Hematopoietic multipotent progenitor cell (in vitro differentiated cells): Measurements from ENCODE around the gene FAM209B. TPM values are rescaled to one million over a fixed set of nuclear protein-coding genes. Genes with fewer than 3 reads are reported as not detected.
"Not testable (repeated sequence)": the region's sequence is repeated elsewhere in the genome, so short reads cannot be mapped to it uniquely, and the experiment has no call there.

Experiments
- DNase-seq, 3 donors: peaks; one replicate each; pipeline ENCODE4 v3.0.0-alpha.2; 2011 to 2015; ENCODE audit warnings: low read depth in 2 of 3, low spot score in 2 of 3
- total RNA-seq: library from RNA; depleted of rRNA; stranded (reverse); fragments of >200 nt; gene quantifications from one replicate; pipeline ENCODE4 v1.2.3, GENCODE V29; 2012

Gene FAM209B, protein sequence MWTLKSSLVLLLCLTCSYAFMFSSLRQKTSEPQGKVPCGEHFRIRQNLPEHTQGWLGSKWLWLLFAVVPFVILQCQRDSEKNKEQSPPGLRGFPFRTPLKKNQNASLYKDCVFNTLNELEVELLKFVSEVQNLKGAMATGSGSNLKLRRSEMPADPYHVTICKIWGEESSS
- total RNA-seq, result not detected

DNA sequence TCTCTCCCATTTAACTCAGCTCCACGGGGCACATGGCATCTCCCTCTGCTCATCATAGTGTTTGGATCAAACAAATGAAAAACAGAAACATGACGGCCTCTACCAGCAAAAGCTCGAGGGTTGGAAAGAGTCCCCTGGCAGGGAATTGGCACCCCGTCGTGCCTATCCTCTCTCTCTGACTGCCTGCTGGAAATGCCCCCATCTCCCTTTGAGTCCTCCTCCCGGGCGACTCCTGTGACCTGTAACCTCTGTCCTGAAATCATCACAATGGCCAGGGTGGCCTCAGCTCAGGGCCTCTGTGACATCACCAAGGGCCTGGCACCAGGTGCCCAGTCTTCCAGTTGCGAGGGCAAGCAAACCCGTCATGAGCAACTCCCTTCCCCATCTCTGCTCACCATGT is at the start of gene FAM209B:
TSS of gene FAM209B (plus strand) at position 301 of the 400 bp plus-strand sequence. CDS start at position 397, 96 bp downstream.
- DNase-seq, result not testable (repeated sequence)

DNA sequence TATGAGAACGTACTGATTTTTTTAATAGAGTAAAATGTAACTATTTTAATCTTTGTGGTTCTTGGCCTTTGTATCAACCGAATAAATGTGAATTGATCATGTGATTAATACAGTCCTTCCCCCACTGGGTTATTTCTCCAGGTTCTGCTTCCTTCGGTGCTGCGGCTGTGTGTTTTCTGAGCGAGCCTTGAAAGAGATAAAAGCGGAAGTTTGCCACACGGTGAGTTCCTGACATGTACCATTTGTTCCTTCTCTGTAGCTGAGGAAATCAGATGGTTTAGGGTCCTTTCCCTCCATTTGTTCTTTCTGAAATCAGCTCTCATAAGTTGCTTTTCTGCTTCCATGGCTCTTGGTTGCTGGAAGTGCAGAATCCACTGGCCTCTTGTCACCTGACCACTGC is 49.1 kb upstream of the FAM209B start:
- peak in 2 of 3 donors; percentile 59 to 77 for DNase-seq

DNA sequence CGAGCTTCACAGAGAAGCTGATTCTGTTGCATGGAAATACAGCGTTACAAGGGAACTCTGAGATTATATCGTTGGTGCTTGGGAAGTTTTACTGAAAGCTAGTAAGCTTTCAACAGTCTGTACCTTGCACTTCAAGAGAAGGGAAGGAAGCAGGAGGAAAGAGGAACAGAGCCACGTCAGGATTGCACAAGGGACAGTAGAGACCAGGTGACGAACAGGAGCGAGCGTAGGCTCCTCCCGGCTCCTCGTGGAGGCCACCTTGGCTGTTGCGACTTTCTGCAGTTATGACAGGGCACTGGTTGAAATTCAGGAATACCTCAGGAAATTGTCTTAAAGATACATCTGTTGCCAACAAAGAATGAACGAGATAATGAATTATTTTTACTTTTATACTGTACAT is 45.8 kb upstream of the FAM209B start:
- DNase-seq, result no peak

DNA sequence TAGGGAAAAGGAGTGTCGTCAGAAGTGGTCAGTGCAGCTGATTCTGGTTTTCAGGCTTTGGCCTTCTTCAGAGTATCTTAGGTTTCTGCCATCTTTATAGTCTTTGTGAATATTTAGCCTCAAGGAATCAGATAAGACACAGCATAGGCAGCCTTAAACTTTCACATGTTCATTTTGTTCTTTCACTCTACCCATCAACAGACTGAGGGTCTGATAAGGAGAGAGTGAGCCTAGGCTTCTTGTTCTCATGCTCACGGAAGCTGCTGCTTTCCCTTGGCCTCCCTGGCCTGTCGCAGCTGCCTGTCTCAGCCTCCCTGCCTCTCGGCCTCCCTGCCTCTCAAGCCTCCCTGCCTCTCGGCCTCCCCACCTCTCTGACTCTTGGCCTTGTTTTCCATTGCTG is 44.5 kb upstream of the FAM209B start:
- no peak for DNase-seq

DNA sequence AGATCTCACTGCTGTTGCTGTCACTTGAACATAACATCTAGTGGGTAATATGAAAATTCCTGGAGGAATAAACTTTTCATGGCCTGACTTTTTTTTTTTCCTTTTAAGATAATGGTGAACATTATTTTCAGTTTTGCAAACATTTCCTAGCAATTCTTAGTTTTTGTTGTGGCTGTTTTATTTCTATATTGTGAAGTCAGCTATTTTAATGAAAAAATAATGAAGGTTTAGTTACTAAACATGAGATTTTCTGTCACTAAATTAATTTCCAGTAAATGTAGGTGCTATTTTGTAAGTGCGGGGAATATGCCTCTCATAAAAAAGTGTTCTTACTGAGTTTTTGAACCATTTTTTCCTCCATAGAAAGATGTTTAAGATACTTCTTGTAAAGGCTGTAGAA is 31.9 kb upstream of the FAM209B start:
- DNase-seq, result no peak

DNA sequence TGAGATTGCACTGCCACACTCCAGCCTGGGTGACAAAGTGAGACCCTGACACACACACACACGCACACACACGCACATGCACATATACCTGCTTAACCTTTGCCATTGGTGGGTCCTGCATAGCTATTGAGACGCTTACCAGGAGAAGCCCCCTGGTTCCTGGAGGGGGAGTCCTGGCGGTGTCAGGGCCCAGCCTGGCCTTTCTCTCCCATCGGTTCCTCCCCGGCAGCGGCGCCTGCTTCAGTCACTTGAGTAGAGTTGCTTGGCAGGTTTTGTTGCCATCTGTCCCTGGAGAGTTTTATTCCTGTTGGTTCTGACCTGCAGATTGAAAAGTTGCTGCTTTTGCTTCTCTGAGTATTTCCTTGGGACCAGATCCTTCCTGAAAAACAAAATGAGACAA is 29.1 kb upstream of the FAM209B start:
- no peak for DNase-seq

DNA sequence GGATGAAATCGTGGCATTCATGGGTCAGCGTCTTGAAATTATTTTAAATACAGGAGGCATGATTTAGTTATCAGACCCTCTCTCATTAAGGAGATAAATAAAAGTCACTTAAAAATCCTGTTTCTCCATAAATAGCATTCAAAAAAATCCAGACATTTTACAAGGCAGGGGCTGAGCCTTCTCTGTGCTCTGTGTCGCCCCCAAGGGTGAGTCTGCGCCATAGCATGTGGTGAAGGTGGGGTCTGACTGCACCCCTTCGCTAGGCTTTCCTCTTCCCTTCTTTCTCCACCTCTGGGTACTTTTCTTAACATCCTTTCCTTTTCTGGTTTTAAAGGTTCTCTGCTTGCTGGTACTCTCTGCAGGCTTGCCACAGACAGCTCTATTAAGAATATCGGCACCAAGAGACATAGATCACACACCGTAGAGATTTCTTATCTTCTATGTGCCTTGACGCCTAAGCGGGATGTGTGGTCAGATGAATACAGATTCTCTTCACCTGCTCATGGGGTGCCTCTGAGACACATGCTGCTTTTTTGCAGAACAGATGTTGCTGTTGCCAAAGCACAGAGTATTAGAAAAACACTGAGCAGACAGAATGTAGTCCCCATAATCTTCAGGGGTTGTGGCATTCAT is 28.6 kb upstream of the FAM209B start:
- DNase-seq, result peak in 2 of 3 donors; percentile 18

DNA sequence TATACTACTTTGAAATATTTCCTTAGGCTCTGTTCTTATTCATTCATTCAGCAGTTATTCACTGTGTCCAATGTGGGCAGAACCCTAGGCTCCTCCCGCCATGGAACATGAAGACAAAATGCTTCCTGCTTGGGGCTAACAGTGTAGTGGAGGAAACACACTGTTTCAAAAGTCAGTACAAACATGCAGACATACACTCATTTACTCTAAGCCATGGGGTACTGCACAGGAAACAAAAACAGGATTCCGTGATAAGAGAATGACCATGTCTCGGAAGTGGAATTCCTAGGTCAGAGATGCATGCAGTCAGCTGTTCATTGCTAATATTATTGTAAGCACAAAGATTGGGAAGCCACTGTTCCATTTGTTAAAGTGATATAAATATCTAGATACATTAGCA is 26.9 kb upstream of the FAM209B start:
- DNase-seq, result peak in 1 of 3 donors; percentile 42

DNA sequence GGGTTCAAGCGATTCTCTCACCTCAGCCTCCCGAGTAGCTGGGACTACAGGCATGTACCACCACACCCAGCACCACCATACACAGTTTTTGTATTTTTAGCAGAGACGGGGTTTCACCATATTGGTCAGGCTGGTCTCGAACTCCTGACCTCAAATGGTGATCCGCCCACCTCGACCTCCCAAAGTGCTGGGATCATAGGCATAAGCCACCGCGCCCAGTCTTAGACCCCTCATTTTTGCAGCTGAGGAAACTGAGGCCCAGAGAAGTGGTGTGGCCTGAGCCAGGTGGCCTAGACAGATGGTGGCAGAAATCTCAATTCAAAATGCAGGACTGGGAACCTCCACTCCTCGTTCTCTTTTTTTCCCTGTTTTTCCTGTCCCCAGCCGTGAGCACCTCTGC is 21.1 kb upstream of the FAM209B start:
- no peak for DNase-seq

DNA sequence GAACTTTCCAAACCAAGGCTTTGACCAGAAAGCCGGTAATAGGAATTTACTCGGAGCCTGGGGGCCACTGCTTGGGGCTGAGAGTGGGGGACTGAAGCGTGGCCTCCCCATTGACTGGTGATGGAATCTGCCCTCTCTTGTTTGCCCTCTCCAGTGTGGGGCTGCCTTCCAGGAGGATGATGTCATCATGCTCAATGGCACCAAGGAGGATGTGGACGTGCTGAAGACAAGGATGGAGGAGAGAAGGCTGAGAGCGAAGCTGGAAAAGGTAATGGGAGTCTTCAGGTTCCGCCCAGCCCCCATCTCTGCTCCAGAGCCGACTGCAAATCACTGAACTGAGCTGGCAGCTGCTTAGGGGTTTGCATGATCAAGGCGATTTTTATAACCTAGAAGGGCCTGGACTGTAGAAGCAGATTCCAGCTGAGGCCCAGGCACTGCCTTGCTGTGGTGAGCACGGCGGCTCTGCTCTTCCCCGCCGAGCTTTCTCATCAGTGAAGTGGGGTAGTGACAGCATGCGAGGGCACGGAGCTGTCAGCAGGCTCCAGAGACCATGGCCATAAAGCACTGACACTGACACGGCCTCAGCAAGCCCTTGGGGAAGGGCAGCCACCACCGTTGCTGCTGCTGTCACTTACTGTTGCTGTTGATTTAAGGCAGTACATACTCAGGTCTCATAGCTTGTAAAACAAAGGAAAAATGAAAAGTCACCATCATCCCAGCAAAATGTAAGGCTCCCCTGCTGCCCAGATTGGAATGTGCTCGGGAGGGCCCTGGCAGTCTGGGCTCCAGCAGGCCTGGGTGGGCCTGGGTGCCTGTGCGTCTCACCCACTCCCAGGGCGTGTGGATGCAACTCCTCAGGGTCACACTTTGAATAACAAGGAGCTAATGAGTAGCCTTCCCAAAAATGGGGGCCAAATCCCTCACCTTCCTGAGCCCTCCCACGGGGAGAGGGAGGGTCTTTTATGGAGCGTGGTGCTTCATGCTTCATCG is 19.6 kb upstream of the FAM209B start:
- DNase-seq, result no peak

DNA sequence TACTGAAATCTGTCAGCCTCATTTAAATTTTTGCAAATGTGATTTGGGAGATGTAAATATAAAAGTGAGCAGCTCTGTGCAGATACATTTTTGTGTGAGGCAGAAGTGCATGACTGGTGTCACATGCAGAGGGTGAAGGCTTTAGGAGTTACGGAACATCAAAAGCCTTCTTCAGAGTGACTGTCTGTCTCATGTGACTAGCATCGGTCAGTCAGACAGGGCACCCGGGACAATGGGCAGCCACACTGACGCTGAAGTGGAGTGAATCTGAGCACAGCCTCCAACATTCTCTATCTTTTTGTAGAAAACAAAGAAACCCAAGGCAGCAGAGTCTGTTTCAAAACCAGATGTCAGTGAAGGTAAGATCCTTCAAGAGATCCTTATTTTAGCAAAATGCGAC is 16.4 kb upstream of the FAM209B start:
- no peak for DNase-seq

DNA sequence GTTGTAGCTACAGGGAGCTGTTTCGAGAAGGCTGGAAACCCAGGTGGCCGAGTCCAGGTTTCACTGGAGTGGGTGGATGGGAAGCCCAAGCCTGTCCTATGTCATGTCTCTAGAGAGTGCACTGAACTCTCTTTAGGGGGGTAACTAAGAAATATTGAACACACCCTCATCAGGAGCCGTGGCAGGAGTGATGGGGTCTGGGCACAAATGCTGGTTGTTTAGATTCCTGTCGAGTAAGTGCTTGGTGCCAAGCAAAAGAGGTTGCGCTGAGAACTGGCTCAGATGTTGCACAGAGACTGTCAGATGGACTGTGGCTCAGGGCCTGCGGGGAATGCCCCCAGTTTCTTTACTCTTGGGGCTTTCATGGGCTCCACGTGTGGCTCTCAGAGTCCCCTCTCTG is 15.8 kb upstream of the FAM209B start:
- no peak for DNase-seq

DNA sequence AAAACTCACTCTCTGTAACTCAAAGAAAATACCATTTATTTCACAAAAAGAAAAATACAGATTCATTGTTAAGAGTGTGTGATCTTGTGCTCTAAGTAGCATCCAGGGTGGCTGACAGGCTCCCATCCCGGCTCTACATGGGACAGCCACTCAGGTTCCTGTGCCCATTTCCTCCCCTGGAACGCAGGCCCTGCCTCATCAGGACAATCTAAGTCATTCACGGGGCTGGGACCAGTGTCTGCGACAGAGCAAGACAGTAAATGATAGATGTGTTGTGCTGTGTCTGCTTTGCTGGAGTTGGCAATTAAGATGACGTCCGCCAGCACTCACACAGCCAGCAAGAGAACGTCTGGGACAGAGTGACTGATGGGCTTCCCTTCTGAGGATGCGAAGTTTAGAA is 15.4 kb upstream of the FAM209B start:
- no peak for DNase-seq

DNA sequence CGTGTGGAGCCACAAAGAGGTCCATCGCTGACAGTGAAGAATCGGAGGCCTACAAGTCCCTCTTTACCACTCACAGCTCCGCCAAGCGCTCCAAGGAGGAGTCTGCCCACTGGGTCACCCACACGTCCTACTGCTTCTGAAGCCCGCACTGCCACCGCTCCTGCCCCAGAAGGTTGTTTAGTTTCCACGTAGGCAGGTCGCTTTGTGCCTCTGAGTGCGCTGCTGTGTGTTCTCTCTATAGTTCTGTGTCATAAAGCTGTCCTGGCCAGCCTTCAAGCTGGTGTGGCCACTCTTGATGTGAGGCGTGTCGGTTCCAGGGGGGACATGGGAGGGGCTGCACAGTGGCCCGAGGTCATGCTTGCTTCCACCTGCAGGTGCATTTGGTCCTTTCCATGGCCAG is 14.9 kb upstream of the FAM209B start:
- no peak for DNase-seq

DNA sequence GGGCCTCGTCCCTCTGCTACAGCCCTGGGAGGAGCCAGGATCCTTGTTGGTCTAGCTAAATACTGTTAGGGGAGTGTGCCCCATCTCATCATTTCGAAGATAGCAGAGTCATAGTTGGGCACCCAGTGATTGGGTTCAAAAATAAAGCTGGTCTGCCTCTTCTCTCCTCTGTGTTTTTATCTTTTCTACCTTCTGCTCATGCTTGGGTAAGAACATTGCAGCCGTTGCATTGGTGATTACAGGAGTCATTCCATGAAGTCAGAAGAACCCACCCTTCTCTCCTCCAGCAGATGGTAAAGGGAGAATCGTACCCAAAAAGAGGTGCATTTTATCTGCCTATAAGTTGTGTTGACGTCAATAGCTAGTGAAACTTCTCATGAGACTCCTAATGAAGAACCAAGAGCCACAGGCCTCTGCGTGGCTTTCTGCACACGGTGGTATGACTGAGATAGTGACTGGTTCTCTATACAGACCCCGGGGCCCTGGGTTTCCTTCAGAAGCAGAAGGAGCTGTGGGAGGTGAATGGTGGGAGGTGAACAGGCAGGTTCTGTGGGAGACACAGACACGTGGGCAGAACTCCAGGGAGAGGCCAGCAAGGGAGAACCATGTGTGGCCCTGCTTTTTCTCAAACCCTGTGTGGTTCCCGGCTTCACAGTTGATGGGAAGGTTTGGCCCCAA is 14.2 kb upstream of the FAM209B start:
- DNase-seq, result no peak

DNA sequence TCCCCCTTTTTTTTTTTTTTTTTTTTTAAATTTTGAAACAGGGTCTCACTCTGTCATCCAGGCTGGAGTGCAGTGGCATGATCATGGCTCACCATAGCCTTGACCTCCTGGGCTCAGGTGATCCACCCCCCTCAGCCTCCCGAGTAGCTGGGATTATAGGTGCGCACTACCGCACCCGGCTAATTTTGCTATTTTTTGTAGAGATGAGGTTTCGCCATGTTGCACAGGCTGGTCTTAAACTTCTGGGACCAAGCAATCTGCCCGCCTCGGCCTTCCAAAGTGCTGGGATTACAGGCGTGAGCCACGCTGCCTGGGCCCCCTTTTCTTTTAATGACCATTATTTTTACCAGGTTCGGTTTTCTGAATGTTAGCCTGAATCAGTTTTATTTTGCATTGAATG is 13.5 kb upstream of the FAM209B start:
- DNase-seq, result no peak

DNA sequence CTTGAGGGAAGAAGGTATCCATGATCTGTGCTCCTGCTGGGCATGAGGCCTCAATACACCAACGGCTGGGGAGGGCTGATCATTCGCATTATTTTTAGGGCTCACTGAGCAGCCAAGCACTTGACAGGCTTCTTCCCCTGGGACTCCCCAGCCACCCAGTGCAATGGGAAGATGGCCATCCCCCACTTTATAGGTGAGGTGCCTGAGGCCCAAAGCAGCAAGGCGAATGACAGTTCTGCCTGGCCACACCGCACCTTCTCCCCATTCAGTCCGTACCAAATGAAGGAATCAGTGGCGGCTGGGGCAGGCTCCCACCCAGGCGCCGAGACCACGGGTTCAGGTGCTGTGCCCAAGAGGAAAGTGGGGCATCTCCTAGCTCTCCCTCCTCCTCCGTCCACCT is 12.9 kb upstream of the FAM209B start:
- no peak for DNase-seq

DNA sequence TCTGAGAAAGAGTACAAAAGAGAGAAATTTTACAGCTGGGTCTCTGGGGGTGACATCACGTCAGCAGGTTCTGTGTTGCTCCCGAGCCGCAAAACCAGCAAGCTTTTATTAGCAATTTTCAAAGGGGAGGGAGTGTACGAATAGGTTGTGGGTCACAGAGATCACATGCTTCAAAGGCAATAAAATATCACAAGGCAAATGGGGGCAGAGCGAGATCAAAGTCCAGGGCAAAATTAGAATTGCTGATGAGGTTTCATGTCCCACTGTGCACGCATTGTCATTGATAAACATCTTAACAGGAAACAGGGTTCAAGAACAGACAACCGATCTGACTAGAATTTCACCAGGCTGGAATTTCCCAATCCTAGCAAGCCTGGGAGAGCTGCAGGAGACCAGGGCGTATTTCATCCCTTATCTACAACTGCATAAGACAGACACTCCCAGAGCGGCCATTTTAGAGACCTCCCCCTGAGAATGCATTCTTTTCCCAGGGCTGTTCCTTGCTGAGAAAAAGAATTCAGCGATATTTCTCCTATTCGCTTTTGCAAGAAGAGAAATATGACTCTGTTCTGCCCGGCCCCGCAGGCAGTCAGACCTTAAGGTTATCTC is 12.2 kb upstream of the FAM209B start:
- DNase-seq, result not testable (repeated sequence)

DNA sequence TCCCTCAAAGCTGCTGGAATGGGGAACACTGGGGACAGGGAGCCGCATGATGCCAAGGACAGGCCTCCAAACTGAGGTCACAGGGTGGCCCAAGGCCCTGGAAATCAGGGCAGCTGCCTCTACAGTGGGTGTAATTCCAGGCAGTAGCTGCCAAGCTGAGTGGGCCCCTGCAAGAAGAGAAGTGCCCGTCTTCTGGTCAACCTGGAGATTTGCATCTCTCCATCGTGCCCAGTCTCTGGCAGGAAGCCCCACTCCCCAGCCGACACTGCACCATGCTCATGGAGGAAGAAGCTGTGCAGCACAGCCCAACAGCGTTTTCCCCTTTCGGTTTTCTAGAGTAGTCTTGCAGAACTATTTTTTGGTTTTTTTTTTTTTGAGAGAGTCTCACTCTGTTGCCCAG is 10.7 kb upstream of the FAM209B start:
- no peak for DNase-seq

DNA sequence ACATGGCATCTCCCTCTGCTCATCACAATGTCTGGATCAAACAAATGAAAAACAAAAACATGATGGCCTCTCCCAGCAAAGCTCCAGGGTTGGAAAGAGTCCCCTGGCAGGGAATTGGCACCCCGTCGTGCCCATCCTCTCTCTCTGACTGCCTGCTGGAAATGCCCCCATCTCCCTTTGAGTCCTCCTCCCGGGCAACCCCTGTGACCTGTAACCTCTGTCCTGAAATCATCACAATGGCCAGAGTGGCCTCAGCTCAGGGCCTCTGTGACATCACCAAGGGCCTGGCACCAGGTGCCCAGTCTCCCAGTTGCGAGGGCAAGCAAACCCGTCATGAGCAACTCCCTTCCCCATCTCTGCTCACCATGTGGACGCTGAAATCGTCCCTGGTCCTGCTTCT is 8.6 kb upstream of the FAM209B start, which contains the start of gene FAM209A:
TSS of gene FAM209A (plus strand) at position 301 of the 400 bp plus-strand sequence. CDS start at position 366, 65 bp downstream.
- not testable (repeated sequence) for DNase-seq
